Stimulated activated CD4-positive, alpha-beta T cell treated with anti-CD3 and anti-CD28 coated beads, Interleukin-4, amount 100 ng/mL, for 4 hours (primary cell): Measurements from ENCODE around the gene ZNF750.

Experiments
- DNase-seq, 2 experiments: peaks; one replicate each; pipeline ENCODE4 v3.0.0-alpha.2; 2020

The ZNF750 gene

DNA sequence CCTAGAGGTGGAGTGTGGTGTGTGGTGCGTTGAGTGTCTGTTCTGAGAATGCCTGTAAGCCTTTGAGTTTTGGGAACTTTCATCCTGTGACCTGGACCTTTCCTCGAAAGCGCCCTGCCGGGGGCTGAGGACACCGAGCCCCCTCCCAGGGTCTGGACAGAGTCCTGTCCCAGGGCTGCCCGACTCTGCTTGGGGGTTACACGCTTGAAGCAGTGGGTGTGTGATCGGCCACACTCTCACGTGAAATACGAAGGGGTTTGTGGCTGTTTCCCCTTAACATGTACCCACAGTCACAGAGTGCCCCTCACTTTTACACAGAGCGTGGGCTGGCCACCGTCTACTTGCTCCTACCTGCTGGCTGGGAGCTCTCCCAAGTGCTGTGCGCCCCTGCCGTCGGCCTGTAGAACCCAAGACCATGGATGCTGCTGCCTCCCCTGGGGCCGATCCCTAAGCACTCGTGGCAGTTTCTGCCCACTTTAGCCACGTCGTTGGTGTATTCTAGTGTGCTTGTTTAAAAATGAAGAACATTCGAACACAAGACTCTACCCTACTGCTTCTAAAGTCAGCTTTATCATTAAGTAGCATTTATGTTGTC is 6.8 kb downstream of the ZNF750 start:
- no peak for DNase-seq

DNA sequence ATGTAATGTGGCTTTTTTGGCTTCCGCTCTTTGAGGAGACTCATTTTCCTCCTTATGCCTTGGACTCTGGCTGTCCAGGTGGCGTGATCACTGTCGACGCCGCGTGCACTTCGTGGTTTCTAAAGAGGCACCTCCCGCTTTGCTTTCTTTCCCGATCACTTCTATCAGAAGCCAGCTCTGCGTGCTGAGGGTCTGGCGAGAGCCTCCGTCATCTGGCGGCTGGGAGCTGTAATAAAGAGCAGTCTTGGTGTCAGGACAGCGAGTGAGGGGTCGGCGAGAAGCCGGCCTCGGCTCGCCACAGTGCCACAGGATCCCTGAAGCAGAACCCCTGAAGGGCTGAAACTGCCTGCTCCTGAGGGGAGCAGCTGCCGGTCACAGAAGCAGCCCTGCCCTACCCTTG is 7.4 kb downstream of the ZNF750 start:
- no peak for DNase-seq

DNA sequence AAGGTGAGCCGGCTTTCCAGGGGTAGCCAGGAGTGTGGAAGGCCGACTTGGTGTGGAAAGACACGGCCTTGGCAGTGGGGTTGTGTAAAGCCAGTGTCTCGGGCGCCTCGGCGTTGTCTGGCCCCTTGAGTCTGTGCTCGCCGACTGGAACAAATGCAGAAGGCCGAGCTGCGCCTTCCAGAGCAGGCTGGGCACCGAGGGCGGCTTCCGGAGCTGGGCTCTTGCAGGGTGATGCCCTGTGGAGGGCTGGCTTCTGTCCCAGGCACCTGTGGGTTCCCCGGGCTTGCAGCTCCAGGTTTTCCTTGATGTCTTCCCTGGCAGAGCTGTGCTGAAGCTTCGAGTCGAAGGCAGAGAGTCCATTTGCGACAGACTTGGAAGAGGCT is 8.0 kb downstream of the ZNF750 start:
- no peak for DNase-seq

DNA sequence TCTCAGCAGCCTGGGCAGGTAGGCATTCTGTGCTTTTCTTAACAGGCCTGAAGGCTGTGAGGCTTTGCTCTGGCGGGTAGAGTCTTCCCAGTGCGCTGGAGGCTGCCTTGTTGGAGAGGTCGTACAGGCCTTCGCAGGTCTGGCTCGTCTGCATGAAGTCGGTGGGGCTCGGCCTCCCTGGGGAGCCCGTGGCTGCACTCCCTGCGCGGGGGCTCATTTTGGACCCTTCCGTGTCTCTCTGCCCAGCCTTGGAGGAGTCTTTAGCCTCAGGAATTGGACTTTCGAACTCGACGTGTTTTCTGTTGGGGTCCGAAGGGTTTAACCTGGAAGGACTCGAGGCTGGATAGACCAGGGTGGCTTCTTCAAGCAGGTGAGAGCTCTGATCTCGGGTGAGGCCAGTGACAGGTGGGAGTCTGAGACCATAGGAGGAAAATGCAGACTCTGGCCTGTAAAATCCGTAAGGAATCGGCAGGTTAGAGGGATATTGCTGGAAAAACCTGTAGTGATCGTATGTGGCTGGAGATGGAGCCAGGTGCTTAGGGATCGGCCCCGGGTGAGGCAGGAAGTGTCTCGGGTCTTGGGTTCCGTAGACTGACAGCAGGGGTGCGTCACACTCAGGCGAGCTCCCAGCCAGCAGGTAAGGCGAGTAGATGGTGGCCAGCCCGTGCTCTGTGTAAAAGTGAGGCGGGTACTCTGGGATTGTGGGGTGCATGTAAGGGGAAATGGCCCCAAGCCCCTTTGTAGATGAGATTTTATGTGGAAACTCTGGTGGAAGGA is 8.6 kb downstream of the ZNF750 start:
- no peak for DNase-seq

DNA sequence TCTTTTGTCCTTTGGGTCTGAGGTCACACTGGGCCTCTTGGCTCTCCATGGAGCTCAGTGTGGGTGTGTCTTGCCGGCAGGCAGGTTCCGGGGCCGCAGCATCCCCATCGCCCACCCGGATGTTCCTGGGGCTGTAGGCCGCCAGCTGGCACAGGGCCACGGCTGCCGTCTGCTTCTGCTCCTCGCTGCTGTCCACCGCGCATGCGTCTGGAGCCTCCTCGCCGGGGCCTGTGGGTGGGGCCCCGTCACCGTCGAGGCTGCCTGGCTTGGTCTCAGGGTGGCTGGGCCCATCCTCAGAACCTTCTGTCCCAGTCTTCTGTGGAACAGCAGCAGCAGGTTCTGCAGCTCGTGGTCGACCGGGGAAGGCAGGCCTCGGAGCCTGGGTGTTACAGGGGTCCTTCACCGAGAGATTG is 9.6 kb downstream of the ZNF750 start:
- DNase-seq: no peak

DNA sequence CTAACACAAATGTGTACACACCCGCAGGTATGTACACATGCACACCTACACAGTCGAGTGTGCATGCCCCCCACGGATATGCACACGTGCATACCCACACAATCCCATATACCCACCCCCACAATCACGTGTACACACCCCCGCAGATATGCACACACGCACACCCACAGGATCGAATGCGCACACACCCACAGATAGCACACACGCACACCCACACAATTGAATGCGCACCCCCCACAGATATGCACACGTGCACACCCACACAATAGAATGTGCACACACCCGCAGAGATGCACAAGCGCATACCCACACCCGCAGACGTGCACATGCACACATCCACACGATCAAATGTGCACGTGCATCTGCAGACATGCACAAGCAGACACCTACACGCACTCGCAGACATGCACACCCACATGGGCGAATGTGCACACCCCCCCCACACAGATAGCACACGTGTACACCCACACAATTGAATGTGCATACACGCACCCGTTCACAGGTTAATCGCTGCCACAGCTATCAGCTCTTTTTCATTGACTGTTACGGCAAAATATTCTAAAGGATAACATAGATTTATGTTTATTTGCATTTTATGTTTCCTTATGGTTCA is 10.8 kb downstream of the ZNF750 start:
- no peak for DNase-seq

DNA sequence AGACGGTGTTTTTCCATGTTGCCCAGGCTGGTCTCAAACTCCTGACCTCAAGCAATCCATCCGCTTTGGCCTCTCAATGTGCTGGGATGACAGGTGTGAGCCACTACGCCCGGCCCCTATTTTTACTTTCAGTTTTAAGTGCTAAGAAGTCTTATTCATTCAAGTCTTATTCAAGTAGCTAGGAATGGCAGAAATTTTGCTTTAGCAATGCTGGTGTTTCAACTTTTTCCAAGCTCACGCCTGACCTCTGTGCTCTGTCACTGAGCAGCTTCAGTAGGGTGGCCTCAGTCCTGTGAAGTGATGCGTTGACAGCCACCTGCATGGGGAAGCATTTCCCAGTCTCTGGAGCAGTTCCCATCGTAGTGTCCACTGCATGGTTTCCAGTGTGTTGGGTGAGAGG is 12.9 kb downstream of the ZNF750 start:
- no peak for DNase-seq

DNA sequence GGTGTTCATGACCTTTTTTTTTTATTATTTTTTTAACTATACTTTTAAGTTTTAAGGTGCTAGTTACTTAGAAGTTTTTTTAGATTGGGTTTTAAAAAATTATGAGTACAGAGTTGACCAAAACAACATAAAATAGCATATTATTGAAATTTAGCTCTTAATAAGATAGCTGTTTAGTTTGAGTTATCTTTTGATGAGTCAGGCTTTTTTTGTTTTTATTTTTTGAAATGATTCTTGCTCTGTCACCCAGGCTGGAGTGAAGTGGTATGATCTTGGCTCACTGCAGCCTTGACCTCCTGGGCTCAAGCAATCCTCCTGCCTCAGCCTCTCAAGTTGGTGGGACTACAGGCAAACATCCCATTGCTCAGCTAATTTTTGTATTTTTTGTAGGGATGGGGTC is 13.6 kb downstream of the ZNF750 start:
- no peak for DNase-seq

DNA sequence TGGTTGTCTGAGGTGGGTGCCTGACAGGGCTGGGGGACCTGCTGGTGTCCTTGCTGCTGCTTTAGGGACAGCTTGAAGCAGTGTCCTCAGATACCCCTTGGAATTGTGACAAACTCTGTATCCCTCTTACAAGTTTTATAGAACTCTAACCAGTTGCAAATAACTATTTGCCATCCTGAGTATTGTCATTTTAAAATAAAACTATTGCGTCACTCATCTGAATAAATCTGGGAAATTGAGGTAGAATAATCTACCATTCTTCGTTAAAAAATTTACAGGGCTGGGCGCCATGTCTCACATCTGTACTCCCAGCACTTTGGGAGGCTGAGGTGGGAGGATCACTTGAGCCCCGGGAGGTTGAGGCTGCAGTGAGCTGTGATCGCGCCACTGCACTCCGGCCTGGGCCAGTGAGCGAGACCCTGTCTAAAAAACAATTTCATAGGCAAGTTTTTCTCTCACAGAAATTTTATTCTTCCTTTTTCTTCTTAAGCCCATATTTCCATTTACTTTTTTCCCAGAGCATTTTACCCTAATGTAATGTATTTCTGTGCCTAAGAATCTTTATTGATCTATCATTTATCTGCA is 14.2 kb downstream of the ZNF750 start:
- no peak for DNase-seq

DNA sequence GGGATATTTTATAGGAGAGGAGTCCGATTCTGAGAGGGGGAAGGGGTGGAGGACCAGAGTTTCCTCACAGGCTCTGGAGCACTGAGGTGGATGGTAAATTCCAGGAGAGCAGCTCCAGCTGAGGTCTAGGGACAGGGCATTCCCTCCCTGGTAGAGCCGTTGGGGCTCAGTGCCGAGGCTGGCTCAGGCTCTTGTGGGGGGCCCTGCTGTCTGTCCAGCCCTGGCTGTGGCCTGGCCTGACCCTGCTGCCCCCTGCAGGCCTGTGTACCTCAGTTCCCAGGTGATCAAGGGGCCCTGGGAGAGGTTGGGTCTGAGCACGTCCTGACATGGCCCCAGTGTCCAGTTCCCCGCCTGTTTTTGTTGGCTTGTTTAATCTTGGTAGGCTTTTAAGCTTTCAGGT is 16.8 kb downstream of the ZNF750 start:
- no peak for DNase-seq

DNA sequence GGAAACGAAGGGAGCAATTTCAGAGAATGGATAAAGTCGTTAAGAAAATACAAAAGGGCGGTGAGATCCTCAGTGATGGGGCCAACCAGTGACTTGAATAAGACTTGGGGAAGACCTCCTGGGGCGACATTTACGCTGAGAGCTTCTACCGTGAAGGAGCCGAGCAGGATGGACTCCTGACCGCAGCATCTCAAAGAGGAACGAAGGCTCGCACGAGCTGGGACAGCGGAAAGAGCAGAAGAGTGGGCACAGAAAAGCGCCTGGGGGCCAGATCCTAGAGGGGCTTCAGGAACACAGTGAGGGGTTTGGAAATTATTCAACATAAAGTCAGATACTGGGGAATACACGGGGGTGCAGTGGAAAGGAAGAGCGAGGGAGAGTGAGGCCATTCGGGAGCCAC is 17.5 kb downstream of the ZNF750 start:
- no peak for DNase-seq

DNA sequence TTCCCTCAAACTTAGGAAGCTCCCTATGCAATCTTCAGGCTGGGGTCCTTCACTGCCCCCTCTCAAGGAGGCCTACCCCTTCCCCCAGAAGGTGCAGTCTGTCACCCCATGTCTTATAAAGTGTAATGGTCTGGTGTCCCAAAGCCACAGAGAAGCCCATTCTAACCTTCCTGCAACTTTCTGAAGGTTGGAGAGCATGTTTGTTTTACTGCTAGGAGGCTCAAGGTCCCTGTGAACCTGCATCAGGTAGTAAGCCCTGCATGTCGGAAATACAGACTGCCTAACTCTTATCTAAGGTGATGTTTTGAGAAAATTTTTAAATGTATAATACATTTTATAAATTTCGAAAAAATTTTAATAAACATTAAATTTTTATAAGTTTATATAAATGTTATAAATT is 18.3 kb downstream of the ZNF750 start:
- no peak for DNase-seq

DNA sequence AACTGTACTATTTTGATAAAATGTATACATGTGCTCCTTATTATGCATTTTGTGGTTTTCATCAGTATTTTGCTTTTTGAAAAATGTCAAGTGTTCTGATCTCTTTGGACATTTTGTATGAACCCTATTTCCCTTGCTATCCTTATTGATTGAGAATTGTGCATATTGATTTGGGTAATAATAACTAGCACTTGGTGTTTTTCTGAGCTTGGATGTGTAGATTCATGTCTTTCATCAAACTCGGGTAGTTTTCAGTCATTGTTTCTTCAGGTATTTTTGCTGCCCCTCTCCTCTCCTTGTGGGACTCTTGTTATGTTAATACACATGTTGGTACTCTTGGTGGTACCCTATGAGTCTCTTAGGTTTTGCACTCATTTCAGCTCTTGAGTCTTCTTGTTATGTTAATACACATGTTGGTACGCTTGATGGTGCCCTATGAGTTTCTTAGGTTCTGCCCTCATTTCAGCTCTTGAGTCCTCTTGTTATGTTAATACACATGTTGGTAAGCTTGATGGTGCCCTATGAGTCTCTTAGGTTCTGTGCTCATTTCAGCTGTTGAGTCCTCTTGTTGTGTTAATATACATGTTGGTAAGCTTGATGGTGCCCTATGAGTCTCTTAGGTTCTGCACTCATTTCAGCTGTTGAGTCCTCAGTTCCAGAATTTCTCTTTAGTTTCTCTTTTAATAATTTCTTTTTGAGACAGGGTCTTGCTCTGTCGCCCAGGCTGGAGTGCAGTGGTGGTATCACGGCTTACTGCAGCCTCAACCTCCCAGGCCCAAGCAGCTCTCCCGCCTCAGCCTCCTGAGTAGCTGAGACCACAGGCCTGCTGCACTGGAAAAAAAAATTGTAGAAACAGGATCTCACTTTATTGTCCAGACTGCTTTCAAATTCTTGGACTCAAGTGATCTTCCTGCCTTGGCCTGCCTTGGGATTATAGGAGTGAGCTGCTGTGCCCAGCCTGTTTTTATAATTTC is 19.3 kb downstream of the ZNF750 start:
- no peak for DNase-seq

DNA sequence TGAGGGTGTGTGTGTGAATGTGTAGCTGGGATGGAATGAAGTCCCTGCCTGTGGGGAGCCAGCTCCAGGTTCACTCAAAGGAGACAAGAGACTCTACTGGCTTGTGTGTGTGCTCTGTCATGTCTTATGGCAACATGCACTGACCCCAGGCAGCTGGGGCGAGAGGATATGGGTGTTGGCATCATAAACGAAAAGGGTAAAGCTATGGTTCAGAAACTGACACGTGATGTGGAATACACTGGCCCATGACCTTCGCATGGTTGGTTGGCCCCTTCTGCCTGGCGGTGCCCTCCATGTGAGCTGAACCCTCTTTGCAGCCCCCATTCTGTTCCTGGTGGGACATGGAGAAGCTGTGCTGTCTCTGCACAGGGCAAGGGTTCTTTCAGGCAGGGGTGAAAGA is 21.9 kb downstream of the ZNF750 start:
- no peak for DNase-seq

DNA sequence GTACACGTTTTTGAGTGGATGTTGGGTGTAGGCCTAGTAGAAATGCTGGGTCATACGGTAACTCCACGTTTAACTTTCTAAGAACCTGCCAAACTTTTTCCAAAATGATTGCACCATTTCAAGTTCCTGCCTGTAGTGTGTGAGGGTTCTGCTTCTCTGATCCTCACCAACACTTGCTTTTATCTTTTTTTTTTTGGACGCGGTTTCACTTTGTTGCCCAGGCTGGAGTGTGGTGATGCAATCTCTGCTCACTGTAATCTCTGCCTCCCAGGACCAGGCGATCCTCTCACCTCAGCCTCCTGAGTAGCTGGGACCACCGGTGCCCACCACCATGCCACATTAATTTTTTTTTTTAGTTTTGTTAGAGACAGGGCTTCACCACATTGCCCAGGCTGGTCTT is 23.5 kb downstream of the ZNF750 start:
- no peak for DNase-seq

DNA sequence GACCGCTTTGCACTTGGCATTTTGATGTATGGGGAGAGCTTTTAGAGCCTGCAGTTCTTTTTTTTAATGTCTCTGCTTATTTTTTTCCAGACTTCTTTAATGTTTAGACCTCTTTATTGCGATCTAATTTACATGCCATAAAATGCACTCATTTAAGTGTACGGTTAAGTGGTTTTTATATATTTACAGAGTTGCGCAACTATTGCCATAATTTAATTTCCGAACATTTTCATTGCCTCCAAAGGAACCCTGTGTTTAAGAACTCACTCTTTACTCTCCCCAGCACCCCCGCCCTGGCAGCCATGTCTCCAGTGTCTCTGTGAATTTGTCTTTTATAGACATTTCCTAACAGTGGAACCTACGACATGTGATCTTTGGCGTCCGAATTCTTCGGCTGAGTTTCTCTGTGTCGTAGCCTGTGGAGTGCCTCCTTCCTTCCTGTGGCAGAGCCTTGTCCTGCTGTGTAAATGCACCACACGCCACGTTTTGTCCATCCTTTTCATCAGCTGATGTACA is 24.0 kb downstream of the ZNF750 start:
- no peak for DNase-seq

DNA sequence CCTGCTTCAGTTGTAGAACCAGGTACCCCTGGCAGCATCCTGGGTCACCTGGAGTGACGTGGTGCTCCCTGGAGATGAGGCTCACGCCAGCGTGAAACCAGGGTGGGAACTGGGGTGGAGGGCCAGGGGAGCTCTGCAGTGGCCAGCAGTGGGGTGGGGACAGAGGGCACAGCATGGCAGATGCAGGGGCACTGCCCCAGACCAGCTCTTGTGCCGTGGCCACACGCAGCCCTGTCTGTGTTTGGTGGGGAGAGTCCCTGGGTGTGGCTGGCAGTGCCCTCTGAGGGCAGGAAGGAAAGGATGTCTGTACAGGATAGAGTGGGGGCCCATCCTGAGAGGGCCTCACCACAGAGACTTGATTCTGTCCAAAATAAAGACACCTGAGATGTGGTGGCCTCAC is 24.5 kb downstream of the ZNF750 start:
- DNase-seq: no peak

DNA sequence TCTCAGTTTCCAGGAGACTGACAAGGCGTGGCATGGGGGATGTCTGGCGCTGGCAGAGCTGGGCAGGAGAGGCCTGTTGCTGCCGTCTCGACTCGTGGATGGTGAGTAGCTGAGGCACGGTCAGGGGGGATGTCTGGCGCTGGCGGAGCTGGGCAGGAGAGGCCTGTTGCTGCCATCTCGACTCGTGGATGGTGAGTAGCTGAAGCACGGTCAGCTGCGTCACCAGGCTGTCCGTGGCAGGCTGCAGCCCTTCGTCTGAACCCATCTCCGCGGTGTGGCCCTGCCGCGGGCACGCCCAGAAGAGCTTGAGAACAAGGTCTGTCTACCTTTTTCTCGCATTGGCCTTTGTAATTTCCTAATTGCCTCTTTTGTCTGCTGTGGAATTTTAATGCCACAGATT is 25.0 kb downstream of the ZNF750 start:
- DNase-seq: no peak

DNA sequence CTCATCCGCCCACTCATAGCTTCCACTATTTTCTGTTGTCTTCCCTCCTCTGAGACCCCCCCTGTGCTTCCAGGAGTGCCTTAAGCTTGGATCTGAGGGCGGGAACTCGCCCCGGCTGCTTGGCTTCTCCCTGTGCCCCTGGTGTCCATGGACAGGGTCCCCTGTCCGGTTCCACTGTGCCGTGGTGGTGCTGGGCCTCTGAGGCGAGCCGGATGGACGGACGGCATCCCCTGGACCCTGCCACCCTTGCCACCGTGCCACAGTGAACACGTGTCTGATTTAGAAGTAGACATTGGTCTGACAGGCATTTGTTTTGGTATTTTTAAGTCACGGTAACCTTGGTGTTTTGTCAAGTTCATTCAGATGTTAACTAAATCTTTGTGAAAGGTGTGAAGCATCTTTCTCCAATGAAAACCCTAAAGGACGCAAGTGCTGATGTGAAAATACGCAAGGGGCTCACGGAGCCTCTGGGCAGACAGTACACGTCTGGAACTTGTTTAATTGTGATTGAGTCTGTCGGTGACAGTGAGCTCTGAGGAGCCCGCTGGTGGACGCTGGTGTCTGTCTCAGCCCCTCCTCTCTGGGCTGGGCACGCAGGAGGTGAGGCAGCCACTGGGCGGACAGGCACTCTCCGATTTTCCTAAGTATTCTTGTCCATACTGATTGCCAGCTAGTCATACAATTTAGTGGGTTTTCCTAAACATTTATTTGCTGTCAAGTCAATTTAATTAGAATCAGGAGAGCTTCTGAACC is 26.3 kb downstream of the ZNF750 start:
- DNase-seq: no peak

DNA sequence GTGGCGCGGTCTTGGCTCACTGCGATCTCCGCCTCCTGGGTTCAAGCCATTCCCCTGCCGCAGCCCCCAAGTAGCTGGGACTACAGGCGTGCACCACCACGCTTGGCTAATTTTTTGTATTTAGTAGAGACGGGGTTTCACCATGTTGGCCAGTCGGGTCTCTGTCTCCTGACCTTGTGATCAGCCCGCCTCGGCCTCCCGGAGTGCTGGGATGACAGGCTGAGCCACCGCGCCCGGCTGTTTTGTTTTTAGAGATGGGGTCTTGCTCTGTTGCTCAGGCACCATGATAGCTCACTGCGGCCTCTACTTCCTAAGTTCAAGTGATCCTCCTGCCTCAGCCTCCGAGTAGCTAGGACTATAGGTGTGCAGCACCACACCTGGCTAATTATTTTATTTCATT is 27.2 kb downstream of the ZNF750 start:
- DNase-seq: no peak

DNA sequence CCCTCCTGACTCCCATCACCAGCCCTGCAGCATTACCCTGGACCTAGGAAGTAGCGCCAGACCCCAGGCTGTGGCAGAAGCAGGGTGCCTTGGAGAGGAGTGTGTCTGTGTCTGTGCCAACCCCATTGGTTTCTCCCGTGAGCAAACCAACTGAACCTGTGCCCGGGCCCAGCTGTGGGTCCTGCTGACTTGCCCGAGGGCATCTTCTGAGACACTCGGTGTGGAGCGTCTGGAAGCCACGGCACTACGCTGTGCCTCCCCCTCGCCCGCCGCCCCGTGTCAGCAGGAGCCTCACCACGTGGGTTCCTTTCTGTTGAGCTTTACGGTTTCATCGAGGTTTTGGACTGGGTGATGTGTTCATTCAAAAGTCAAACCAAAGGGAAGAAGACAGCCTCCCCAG is 27.8 kb downstream of the ZNF750 start:
- no peak for DNase-seq
